Stimulated activated memory B cell treated with anti-CD40 and anti-IgM and Interleukin-4, amounts not matched to agents 10 μg/mL and 1 μg/mL and 100 μg/mL, for 72 hours (primary cell): Measurements from ENCODE around the gene TMEM72.

Source experiments
- ATAC-seq: fragments of 150-1000 bp; cut with Tn5 transposase; 2 replicates; pipeline ENCODE4 v1.10.0; 2021
- H3K27ac Mint-ChIP-seq: one replicate; pipeline ENCODE4 v1.8.0; 2022; ENCODE audit warnings: mild to moderate bottlenecking, mixed read lengths
- H3K27me3 Mint-ChIP-seq: one replicate; pipeline ENCODE4 v1.8.0; 2022; ENCODE audit warnings: mixed read lengths
- H3K36me3 Mint-ChIP-seq: one replicate; pipeline ENCODE4 v1.8.0; 2022; ENCODE audit warnings: mixed read lengths
- H3K4me1 Mint-ChIP-seq: one replicate; pipeline ENCODE4 v1.8.0; 2022; ENCODE audit warnings: mixed read lengths
- H3K4me3 Mint-ChIP-seq: one replicate; pipeline ENCODE4 v1.8.0; 2022; ENCODE audit warnings: mild to moderate bottlenecking, moderate library complexity, mixed read lengths
- H3K9me3 Mint-ChIP-seq: one replicate; pipeline ENCODE4 v1.8.0; 2022; ENCODE audit warnings: mixed read lengths

The TMEM72 gene

DNA sequence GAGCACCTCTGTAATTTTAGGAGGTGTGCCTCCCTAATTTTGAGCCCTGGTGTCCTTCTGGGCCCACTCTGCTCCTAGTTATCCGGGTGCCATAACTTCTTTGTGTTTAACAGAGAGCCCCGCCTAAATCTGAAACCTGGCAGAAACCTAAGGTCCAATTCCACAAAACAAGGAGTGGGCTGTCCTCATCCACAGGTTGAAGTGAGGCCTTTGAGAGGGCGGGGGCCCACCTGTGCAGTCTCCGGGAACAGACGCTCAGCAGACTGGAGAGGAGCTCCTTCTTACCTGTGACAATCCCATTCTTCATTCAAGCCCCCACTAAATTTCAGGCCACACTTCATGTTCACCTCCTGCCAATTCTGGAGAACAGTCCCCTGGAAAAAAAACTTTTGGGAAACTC lies 10.9 kb downstream of the TMEM72 start:
- no peaks in the 10 kb centered on the region for H3K36me3 Mint-ChIP-seq
- peaks cover 5% of the 10 kb centered on the region for H3K9me3 Mint-ChIP-seq
- no peaks in the 10 kb centered on the region for H3K4me1 Mint-ChIP-seq
- H3K27ac Mint-ChIP-seq, result no peak overlapping the region
- peaks cover 9% of the 10 kb centered on the region for H3K27me3 Mint-ChIP-seq
- no peak for ATAC-seq
- H3K4me3 Mint-ChIP-seq, result no peak overlapping the region

DNA sequence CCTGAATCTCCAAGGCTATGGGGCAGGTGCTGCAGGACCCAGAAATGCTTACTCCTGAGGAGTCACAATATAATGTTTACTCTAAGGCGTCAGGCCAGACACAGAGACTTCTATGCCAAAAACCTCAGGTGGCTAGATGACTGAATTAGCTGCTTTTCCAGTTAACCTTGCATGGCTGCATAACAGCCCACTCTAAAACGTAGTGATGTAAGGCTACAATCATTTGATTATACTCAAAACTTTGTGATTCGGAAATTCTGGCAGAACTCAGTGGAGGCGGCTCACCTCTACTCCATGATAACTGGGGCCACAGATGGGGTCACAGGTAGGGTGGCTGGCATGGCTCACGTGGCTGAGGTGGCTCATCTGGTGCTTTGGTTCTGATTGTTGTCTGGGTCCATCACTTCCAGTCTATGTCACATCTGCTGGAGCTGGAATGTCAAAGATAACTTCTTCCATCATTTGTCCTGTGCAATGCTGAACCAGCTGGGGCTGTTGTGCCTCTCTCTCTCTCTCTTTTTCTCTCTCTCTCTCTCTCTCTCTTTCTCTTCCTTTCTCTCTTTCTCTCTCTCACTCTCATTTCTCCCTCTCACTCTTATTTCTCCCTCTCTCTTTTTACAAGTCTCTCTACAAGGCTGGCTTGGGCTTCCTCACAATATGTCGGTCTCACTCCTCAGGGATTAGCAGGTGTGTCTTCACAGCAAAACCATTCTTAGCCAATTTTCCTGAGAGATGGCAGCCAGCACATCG lies 11.8 kb downstream of the TMEM72 start:
- H3K4me3 Mint-ChIP-seq, result no peak overlapping the region
- H3K9me3 Mint-ChIP-seq, result no peaks in the 10 kb centered on the region
- H3K27ac Mint-ChIP-seq, result no peak overlapping the region
- no peak for ATAC-seq
- no peaks in the 10 kb centered on the region for H3K27me3 Mint-ChIP-seq
- no peaks in the 10 kb centered on the region for H3K36me3 Mint-ChIP-seq
- no peaks in the 10 kb centered on the region for H3K4me1 Mint-ChIP-seq

- H3K4me1 Mint-ChIP-seq, result no peaks in the 10 kb centered on the region
- no peaks in the 10 kb centered on the region for H3K36me3 Mint-ChIP-seq
- H3K27ac Mint-ChIP-seq, result no peak overlapping the region
- no peak for ATAC-seq
- no peak overlapping the region for H3K4me3 Mint-ChIP-seq
- H3K27me3 Mint-ChIP-seq, result no peaks in the 10 kb centered on the region
- no peaks in the 10 kb centered on the region for H3K9me3 Mint-ChIP-seq
These were observed 12.5 kb downstream of the TMEM72 start for GRCh38 chr10:44923611-44924010.

- Mint-ChIP-seq H3K36me3 (no peaks in the 10 kb centered on the region), H3K27ac (no peak overlapping the region), H3K27me3 (peaks cover 2% of the 10 kb centered on the region), H3K4me3 (no peak overlapping the region), H3K9me3 (no peaks in the 10 kb centered on the region), H3K4me1 (no peaks in the 10 kb centered on the region)
- ATAC-seq, result no peak
These were observed 13.3 kb downstream of the TMEM72 start for GRCh38 chr10:44924261-44925040.

DNA sequence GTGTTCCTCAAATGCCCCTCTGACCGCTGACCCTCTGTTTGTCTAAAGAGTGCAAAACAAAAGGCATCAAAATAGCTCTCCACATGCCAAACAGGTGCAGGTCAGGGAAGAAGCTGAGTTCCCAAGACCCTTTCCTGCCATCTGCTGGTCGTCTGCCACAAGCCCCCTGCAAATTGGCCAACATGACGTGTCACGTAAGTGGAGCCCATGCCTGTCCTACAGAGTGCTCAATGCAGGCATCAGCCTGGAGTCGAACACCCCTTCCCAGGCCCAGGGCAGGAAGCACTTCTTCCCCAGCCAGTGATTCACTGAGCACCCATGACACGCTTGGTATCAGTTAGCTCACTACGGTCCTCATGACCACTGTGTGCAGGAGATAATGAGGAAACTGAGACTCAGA lies 14.1 kb downstream of the TMEM72 start:
- H3K36me3 Mint-ChIP-seq, result no peaks in the 10 kb centered on the region
- H3K27me3 Mint-ChIP-seq, result peaks cover 8% of the 10 kb centered on the region
- no peak overlapping the region for H3K4me3 Mint-ChIP-seq
- no peak for ATAC-seq
- no peaks in the 10 kb centered on the region for H3K4me1 Mint-ChIP-seq
- no peaks in the 10 kb centered on the region for H3K9me3 Mint-ChIP-seq
- no peak overlapping the region for H3K27ac Mint-ChIP-seq

DNA sequence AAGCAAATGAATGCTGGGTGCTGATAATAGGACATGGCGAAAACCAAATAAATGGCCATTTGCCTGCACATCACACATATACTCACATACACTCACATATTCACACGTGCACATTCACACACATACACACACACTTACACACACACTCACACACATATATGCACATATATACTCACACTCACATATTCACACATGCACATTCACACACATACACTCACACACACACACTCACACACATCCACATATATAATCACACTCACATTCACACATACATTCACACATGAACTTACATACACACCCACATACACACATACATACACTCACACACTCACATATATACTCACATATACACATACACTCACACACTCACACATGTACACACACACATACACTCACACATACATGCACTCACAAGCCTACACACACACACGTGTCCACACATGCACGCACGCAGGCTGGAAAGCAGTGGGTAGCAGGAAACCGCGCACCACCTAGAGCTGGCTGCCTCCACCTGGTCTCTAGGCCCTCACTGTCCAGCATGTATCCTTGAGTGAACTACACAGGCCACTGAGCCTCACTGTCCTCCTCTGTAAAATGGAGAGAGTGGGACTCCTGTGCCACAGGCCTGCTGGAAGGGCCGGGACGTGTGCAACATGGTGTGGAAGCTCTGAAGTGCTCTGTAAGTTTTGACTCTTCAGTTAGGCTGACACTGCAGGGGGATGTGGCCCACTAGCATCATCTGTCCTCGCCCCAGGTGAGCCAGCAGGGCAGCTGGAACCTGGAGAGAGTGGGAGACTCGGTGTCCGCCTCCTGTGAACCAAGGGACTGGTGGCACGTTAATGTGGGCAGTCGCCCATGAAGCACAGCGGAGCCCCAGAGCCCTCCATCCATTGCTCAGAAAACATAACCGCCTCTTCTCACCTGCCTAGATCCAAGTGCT lies 14.9 kb downstream of the TMEM72 start:
- Mint-ChIP-seq H3K9me3 (no peaks in the 10 kb centered on the region), H3K4me1 (no peaks in the 10 kb centered on the region)

GRCh38 chr10:44926751-44927351 lies 15.7 kb downstream of the TMEM72 start:
- no peak for ATAC-seq
- Mint-ChIP-seq H3K36me3 (no peaks in the 10 kb centered on the region), H3K27me3 (peaks cover 18% of the 10 kb centered on the region), H3K4me3 (no peak overlapping the region), H3K9me3 (no peaks in the 10 kb centered on the region), H3K4me1 (no peaks in the 10 kb centered on the region), H3K27ac (no peak overlapping the region)

More for the DNA sequence above, 14.9 kb downstream of the TMEM72 start:
- Mint-ChIP-seq H3K4me3 (no peak overlapping the region), H3K27ac (no peak overlapping the region), H3K36me3 (no peaks in the 10 kb centered on the region), H3K27me3 (peaks cover 15% of the 10 kb centered on the region)
- no peak for ATAC-seq

DNA sequence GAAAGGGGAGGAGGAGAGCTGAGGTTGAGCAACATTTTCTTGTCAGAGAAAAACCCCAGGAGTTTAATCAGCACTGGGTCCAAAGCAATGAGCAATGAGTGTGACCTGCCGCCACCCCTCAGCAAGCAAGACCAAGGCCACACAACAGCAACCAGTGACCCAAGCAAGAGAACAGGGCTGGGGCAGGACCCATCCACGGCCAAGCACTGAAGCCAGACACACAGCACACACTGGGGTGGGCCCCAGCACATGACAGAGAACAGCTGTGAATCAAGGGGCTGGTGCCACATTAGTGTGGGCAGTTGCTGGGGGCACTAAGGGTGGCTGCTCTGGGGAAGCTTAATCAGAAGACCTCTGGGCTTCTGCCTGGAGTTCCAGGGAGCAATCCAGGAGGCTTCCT lies 16.2 kb downstream of the TMEM72 start:
- Mint-ChIP-seq H3K27ac (no peak overlapping the region), H3K27me3 (peaks cover 18% of the 10 kb centered on the region), H3K4me3 (no peak overlapping the region), H3K9me3 (no peaks in the 10 kb centered on the region), H3K4me1 (no peaks in the 10 kb centered on the region), H3K36me3 (no peaks in the 10 kb centered on the region)
- ATAC-seq, result no peak

DNA sequence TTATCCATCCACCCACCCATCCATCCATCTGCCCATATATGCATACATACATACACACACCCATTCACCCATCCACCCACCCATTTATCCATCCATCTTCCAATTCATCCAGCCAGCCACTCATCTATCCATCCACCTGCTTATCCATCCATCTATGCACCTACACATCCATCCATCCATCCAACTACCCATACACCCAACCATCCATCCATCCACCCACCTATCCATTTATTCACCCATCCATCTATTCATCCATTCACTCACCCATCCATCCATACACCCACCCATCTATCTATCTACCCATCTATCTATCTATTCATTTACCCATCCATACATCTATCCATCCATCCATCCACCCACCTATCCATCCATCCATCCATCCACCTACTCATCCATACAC lies 17.3 kb downstream of the TMEM72 start:
- peaks cover 18% of the 10 kb centered on the region for H3K27me3 Mint-ChIP-seq
- H3K9me3 Mint-ChIP-seq, result no peaks in the 10 kb centered on the region
- H3K27ac Mint-ChIP-seq, result no peak overlapping the region
- no peak for ATAC-seq
- no peaks in the 10 kb centered on the region for H3K4me1 Mint-ChIP-seq
- no peaks in the 10 kb centered on the region for H3K36me3 Mint-ChIP-seq
- no peak overlapping the region for H3K4me3 Mint-ChIP-seq

DNA sequence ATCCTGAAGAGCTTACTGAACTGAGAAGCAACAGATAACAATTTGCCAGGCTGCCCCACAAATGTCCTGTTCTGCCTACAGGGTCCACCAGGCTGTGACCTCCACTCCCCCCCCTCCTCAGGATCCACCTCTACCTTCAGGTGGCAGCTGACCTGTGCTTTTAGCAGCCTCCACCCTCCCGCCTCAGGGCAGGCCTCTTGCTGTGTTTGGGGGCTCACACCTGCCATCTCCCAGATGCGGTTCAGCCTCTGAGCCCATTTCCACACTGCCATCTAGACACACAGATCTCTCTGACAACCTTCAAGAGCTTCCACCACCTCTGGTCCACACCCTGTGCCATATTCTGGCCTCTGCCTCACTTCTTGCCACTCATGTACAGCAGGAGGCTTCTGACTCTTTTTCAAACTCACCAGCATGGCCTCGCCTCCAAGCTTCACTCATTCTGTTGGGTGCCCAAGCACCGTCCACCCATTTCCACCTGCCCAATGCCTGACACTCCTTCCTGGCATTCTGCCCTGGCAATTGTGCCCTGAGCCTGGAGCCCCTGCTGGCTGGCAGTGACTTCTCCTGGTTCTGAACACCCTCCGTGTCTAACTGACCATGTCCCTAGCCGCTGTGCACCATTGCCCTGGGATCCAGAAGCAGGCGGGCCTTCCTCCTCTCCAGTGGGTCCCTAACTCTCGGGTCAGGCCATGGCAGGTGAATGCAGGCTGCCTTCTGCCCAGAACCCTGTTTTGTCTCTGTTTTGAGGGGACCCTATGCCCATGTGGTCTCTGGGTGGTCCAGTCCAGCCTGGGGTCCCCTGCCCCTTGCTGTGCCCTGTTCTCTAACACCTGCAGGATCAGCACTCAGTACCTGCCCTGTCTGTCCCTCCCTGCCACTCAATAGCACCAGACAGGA lies 18.5 kb downstream of the TMEM72 start:
- H3K27ac Mint-ChIP-seq, result no peak overlapping the region
- no peak overlapping the region for H3K4me3 Mint-ChIP-seq
- H3K36me3 Mint-ChIP-seq, result no peaks in the 10 kb centered on the region
- H3K9me3 Mint-ChIP-seq, result no peaks in the 10 kb centered on the region
- ATAC-seq, result no peak
- peaks cover 23% of the 10 kb centered on the region for H3K27me3 Mint-ChIP-seq
- no peaks in the 10 kb centered on the region for H3K4me1 Mint-ChIP-seq

DNA sequence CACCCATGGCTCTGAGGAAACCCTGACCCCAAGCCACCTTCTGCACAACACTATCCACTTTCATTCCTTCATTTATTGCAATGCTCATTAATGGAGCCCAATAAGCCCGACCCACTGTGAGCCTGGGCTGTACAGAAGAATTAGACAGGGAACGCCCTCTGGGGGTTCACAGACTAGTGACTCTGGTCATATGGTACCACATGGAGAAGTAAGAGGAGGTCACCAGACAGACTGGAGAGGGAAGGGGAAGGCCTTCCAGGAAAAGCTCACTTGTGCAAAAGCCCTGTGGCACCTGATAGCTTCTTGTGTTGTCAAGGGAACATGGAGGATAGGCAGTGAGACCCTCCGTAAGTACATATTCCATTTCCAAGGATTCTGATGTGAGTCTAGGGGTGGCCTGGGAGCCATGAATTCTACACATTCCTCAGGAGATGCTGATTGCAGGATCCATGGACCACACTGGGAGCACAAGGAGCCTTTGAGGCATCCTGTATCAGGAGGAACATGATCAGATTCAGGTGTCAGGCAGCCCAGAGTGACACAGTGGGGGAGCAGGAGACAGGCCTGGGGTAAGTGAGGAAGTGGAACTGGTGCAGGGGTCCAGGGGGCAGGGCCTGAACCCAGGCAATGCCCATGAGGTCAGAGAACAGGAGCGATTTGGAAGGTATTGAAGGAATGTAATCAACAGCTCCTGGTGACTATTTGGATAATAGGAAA lies 19.9 kb downstream of the TMEM72 start:
- H3K4me3 Mint-ChIP-seq, result no peak overlapping the region
- H3K27me3 Mint-ChIP-seq, result peaks cover 31% of the 10 kb centered on the region
- no peaks in the 10 kb centered on the region for H3K36me3 Mint-ChIP-seq
- ATAC-seq, result no peak
- H3K9me3 Mint-ChIP-seq, result no peaks in the 10 kb centered on the region
- peaks cover 6% of the 10 kb centered on the region for H3K4me1 Mint-ChIP-seq
- H3K27ac Mint-ChIP-seq, result no peak overlapping the region

DNA sequence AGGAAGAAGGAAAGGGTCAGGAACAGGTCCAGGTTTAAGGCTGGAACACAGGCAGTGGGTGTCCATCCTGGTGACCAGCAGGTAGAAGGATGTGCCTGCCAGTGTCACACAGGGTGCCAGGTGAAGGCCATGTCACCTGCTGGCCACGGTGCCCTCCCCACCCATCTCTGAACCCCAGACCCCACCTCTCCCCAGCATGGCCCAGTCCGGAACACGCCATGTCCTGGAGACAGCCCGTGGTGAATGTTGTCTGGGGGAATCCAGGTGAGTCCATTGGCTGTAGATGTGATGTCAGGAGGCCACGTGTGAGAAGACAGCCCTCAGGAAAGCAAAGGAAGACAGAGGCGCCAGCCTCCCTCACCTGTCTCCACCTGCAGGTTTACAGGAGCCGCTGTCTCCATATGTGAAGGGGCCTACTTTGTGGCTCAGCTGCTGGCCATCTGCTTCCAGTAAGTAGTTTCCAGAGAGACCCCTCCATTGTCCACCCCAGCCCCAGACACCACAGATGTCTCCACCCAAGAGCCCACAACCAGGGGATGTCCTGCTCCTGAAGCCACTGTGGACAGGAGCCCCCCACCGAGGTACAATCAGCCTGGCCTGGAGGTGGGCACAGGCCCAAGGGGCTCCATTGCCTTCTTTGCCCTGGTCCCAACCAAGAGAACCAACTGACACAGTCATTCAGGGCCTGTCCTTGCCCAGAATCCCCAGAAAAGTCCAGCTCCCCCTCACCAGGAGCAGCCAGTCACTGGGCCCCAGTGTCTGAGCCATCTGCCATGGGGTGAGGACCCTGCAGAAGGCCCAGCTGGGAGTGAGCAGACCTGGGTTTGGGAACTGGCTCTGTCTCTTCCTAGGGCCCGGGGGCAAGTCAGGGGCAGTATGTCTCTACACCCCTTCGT lies 20.7 kb downstream of the TMEM72 start:
- Mint-ChIP-seq H3K27me3 (peaks cover 31% of the 10 kb centered on the region), H3K27ac (no peak overlapping the region), H3K9me3 (no peaks in the 10 kb centered on the region), H3K4me1 (peaks cover 6% of the 10 kb centered on the region), H3K36me3 (no peaks in the 10 kb centered on the region), H3K4me3 (no peak overlapping the region)
- ATAC-seq, result no peak
